ENCODE measurements around the gene OR56A5.

OR56A5 gene

GRCh38 chr11:5955586-5955985 lies 12.7 kb downstream of the OR56A5 start:
- TF ChIP-seq CTCF (IDR thresholded peaks at IDR 0.05): no peak

GRCh38 chr11:5941951-5942350 lies 26.3 kb downstream of the OR56A5 start, which contains the start of gene OR56A3:
TSS of gene OR56A3 (plus strand) at chr11:5942251. CDS start at chr11:5947347, 5,096 bp downstream.
- no peak for TF ChIP-seq CTCF (IDR thresholded peaks at IDR 0.05)

- no peak for TF ChIP-seq CTCF (IDR thresholded peaks at IDR 0.05)
Measured at GRCh38 chr11:5940748-5941147, 27.5 kb downstream of the OR56A5 start.

GRCh38 chr11:5938603-5938965 lies 29.7 kb downstream of the OR56A5 start:
- no peak for TF ChIP-seq CTCF (IDR thresholded peaks at IDR 0.05)

GRCh38 chr11:5937868-5938602 lies 30.3 kb downstream of the OR56A5 start:
- no peak for TF ChIP-seq CTCF (IDR thresholded peaks at IDR 0.05)

- TF ChIP-seq CTCF (IDR thresholded peaks at IDR 0.05): no peak
Measured at GRCh38 chr11:5933116-5933515, 35.2 kb downstream of the OR56A5 start.

- no peak for TF ChIP-seq CTCF (IDR thresholded peaks at IDR 0.05)
Measured at GRCh38 chr11:5932671-5933070, 35.6 kb downstream of the OR56A5 start.

- TF ChIP-seq CTCF (IDR thresholded peaks at IDR 0.05): no peak
Measured at GRCh38 chr11:5931061-5931460, 37.2 kb downstream of the OR56A5 start.

All from LNCAP (cell line).